ENCODE measurements around the gene CES5A. TPM values are rescaled to one million over a fixed set of nuclear protein-coding genes. Genes with fewer than 3 reads are reported as not detected.

CES5A gene
- total RNA-seq, 6 donors from 2014 or later = not detected

GRCh38 chr16:55828680-55829079 lies 46.5 kb downstream of the CES5A start:
- no peak for TF ChIP-seq POLR2A (IDR thresholded peaks at IDR 0.05)
- TF ChIP-seq CTCF (IDR thresholded peaks at IDR 0.05) = no peak
- no peak for TF ChIP-seq POLR2AphosphoS5 (IDR thresholded peaks at IDR 0.05)
- TF ChIP-seq EP300 (IDR thresholded peaks at IDR 0.05) = no peak
- no peaks in the 10 kb centered on the region for H3K36me3 ChIP-seq
- 78 to 84% methylated on average over 10 of the region's 10 CpGs for WGBS, 2 donors
- H3K9me3 ChIP-seq = no peaks in the 10 kb centered on the region
- DNase-seq (peak in 1 of 2 donors; percentile 17), ATAC-seq (ENCODE audit: low FRiP score in 2 of 2) (no peak)
- H3K4me3 ChIP-seq = no peak overlapping the region
- H3K27ac ChIP-seq = no peak overlapping the region
- no peaks in the 10 kb centered on the region for H3K27me3 ChIP-seq
- H3K4me1 ChIP-seq = peaks cover 0 to 6% (median 3%) of the 10 kb centered on the region in 4 donors

GRCh38 chr16:55825115-55825728 lies 50.0 kb downstream of the CES5A start:
- peak in 1 of 2 donors; percentile 12 for DNase-seq
- H3K27me3 ChIP-seq = no peaks in the 10 kb centered on the region
- no peak overlapping the region for H3K4me3 ChIP-seq
- H3K36me3 ChIP-seq = peaks cover 0 to 21% (median 4%) of the 10 kb centered on the region in 4 donors
- no peak overlapping the region for H3K27ac ChIP-seq
- no peaks in the 10 kb centered on the region for H3K4me1 ChIP-seq
- 78 to 79% methylated on average over 6 of the region's 6 CpGs for WGBS, 2 donors
- TF ChIP-seq EP300 (IDR thresholded peaks at IDR 0.05) = no peak
- no peak for TF ChIP-seq CTCF (IDR thresholded peaks at IDR 0.05)
- no peak for TF ChIP-seq POLR2AphosphoS5 (IDR thresholded peaks at IDR 0.05)
- TF ChIP-seq POLR2A (IDR thresholded peaks at IDR 0.05) = no peak
- no peaks in the 10 kb centered on the region for H3K9me3 ChIP-seq
- no peak for ATAC-seq (ENCODE audit: low FRiP score in 2 of 2)

GRCh38 chr16:55824473-55825000 lies 50.6 kb downstream of the CES5A start:
- 59 to 90% methylated on average over 2 to 4 of the region's 4 CpGs for WGBS, 2 donors
- Histone ChIP-seq H3K27ac (no peak overlapping the region), H3K4me3 (no peak overlapping the region), H3K27me3 (no peaks in the 10 kb centered on the region), H3K9me3 (no peaks in the 10 kb centered on the region), H3K4me1 (no peaks in the 10 kb centered on the region), H3K36me3 (peaks cover 0 to 21% (median 4%) of the 10 kb centered on the region in 4 donors)
- peak in 1 of 2 donors; percentile 20 for DNase-seq
- ATAC-seq (ENCODE audit: low FRiP score in 2 of 2) = no peak
- no peak for TF ChIP-seq POLR2A (IDR thresholded peaks at IDR 0.05)

- H3K27me3 ChIP-seq = no peaks in the 10 kb centered on the region
- no peaks in the 10 kb centered on the region for H3K4me1 ChIP-seq
- no peak overlapping the region for H3K27ac ChIP-seq
- TF ChIP-seq POLR2AphosphoS5 (IDR thresholded peaks at IDR 0.05) = no peak
- no peak for TF ChIP-seq POLR2A (IDR thresholded peaks at IDR 0.05)
- TF ChIP-seq EP300 (IDR thresholded peaks at IDR 0.05) = no peak
- TF ChIP-seq CTCF (IDR thresholded peaks at IDR 0.05) = no peak
- H3K9me3 ChIP-seq = no peaks in the 10 kb centered on the region
- ATAC-seq (ENCODE audit: low FRiP score in 2 of 2) (no peak), DNase-seq (no peak)
- no peak overlapping the region for H3K4me3 ChIP-seq
- H3K36me3 ChIP-seq = peaks cover 0 to 21% (median 4%) of the 10 kb centered on the region in 4 donors
- WGBS, 2 donors = 75 to 79% methylated on average over 3 of the region's 3 CpGs
Measured at GRCh38 chr16:55822280-55822810, 52.8 kb downstream of the CES5A start.

GRCh38 chr16:55821210-55821609 lies 54.0 kb downstream of the CES5A start:
- Histone ChIP-seq H3K4me1 (no peaks in the 10 kb centered on the region), H3K27ac (no peak overlapping the region), H3K9me3 (no peaks in the 10 kb centered on the region), H3K36me3 (peaks cover 0 to 27% (median 4%) of the 10 kb centered on the region in 4 donors), H3K27me3 (no peaks in the 10 kb centered on the region), H3K4me3 (no peak overlapping the region)
- ATAC-seq (ENCODE audit: low FRiP score in 2 of 2) = no peak
- peak in 1 of 2 donors; percentile 5 for DNase-seq
- WGBS, 2 donors = 85 to 86% methylated on average over 3 to 4 of the region's 4 CpGs
- no peak for TF ChIP-seq EP300 (IDR thresholded peaks at IDR 0.05)
- TF ChIP-seq CTCF (IDR thresholded peaks at IDR 0.05) = no peak
- TF ChIP-seq POLR2AphosphoS5 (IDR thresholded peaks at IDR 0.05) = no peak
